GM21786 (cell line): ENCODE data around the gene GJD3.

ENCODE experiments used
- ATAC-seq: cut with Tn5 transposase; IDR thresholded peaks from one replicate; pipeline ENCODE4 v1.9.1; 2021; ENCODE audit not compliant: unreplicated experiment

The GJD3 gene

DNA sequence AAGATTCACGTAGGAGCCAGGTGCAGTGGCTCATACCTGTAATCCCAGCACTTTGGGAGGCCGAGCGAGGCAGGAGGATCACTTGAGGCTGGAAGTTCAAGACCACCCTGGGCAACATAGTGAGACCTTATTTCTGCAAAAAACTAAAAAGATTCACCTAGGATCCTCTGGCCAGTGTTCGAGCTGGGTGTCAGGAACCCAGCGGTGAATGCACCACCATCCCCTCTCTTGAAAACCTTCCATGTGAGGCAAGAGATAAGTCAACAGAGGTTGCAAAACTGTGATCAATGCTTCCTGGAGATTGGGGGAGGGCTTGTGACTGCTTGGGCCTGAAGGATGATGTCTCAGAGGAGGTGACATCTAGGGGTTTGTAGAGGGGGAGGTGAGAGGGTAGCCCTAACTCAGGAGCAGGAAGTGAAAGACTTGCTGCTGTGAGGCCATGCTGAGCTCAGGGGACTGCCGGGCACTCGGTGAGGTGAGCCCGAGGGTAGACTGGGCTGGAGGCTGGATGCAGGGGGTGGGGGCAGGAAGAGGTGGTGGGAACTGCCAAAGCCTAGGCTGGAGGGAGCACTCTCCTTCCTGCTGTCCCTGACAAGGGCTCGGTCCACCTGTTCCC is 11.7 kb downstream of the GJD3 start:
- no peak for ATAC-seq

DNA sequence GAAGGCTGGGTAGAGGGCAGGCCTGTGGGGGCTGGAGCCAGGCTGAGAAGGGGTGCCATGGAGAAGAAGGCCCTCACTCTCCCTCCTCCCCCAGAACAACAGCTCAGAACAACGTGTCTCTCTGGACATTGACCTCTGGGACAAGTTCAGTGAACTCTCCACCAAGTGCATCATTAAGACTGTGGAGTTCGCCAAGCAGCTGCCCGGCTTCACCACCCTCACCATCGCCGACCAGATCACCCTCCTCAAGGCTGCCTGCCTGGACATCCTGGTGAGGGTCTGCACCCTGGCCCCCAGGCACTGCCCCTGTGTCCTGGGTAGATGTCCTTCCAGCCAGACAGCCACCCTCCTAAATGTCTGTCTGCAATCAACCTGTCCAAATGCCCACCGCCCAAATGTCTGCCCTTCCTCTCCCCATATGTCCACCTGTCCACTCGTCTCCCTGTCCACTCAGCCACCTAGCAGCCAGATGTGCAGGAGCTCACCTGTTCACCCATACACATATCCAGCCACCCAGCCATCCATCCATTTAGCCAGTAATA is 12.2 kb downstream of the GJD3 start:
- ATAC-seq: no peak

DNA sequence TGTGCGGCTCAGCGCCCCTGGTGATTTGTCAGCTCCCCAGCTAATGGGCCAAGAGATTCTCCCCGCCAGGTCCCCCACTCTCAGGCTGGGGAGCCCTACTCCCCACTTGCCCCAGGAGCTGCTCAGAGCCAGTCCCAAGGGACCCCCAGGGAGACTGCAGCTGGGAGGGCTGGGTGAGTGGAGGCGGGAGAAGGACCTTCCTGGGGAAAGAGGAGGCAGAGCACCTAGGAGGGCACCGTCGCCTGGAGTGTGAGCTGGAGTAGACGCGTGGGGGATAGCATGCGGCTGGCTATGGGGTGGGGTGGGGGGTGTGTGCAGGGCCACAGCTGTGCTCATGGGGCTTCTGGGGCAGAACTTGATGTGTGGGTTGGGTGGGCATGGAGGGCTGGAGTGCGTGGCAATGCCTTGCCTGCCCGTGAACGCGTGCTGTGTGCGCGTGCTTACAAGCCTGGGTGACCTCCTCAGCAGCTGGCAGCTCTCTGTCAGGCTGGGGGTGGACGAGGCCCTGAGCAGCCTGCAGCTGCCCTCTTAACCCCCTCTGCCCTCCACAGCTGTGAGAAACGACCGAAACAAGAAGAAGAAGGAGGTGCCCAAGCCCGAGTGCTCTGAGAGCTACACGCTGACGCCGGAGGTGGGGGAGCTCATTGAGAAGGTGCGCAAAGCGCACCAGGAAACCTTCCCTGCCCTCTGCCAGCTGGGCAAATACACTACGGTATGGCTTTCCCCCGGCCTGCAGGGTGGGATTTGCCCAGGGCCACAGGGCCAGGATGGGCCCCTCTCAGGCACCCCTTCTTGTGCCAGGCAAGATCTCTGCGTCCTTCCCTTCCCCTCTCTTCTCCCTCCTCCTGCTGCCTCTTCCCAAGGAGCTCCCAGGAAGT is 12.9 kb downstream of the GJD3 start:
- no peak for ATAC-seq

DNA sequence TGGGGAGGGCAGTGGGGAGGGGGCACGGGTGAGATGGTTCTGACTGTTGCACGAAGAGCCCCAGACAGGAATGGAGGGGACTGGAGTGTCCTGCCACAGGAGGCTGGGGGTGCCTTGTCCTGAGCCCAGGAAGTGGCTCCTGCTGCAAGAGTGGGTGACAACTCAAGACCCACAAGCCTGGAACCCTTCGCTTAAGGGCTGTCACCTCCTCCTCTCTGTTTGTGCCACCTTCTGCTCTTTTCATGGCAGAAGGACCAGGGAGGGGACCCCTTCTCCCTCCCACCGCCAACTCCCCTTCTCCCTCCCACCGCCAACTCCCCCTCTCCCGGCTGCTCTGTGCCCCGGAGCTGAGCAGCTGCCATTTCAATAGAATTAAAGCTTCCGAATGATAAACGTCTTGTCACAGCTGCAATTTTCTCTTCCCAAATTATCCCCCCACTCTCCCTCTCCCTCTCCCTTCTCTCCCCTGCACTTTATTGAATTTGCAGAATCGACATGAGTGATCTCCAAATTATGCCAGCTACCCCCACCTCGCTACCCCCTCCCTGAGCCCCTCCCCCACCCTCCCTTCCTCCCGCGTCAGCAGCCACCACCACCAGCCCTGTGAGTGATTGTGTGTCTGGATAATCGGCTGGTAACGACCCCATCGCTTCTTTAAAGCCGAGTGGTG is 13.7 kb downstream of the GJD3 start:
- ATAC-seq: no peak

DNA sequence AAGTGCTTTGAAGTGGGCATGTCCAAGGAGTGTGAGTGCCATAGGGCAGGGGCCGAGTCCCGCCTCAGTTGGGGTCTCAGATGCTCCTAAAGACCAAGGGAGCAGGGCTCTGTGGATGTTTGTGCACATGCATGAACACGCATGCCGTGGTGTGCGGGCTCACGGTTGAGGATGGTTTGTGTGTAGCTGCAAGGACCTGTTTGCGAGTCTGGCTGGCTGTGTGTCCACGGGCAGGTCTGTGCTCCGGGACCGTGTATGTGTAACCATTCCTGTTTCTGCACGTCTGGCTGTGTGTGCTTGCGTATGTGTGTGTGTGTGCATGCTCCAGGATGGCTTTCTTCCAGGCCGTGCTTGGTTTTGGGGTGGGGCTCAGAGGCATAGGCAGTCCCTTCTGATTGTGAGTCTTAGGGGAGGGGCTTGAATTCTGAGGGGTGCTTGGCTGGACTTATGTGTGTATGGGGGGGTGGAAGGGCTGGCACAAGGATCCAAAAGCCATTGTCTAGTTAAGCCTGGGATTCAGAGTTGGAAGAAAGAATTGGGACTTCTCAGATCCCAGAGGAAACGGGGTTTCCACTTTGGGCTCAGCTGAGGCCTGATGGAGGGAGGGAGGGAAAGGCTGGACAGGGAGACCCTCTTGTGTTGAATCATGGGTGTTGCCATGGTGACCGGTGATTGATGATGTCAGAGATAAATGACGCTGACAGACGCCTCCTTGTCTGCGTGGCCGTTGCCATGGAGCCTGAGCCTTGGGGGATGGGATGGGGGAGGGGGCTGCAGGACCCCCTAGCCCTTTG is 14.4 kb downstream of the GJD3 start:
- ATAC-seq: no peak

DNA sequence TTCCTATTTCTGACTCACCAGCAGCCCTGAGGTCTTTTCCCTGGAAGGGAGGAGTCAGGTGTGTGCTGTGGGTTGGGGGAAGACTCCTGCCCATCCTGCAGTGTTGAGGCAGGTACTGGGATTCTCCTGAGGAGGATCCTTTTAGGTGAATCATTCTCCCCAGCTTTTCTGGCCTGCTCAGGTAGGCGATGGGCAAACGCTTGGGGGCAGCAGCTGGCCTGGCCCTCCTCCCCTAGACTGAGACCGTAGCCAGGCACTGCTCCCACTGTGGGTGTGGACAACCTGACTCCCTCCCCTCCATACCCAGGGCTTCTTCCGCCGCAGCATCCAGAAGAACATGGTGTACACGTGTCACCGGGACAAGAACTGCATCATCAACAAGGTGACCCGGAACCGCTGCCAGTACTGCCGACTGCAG is 15.1 kb downstream of the GJD3 start:
- no peak for ATAC-seq

DNA sequence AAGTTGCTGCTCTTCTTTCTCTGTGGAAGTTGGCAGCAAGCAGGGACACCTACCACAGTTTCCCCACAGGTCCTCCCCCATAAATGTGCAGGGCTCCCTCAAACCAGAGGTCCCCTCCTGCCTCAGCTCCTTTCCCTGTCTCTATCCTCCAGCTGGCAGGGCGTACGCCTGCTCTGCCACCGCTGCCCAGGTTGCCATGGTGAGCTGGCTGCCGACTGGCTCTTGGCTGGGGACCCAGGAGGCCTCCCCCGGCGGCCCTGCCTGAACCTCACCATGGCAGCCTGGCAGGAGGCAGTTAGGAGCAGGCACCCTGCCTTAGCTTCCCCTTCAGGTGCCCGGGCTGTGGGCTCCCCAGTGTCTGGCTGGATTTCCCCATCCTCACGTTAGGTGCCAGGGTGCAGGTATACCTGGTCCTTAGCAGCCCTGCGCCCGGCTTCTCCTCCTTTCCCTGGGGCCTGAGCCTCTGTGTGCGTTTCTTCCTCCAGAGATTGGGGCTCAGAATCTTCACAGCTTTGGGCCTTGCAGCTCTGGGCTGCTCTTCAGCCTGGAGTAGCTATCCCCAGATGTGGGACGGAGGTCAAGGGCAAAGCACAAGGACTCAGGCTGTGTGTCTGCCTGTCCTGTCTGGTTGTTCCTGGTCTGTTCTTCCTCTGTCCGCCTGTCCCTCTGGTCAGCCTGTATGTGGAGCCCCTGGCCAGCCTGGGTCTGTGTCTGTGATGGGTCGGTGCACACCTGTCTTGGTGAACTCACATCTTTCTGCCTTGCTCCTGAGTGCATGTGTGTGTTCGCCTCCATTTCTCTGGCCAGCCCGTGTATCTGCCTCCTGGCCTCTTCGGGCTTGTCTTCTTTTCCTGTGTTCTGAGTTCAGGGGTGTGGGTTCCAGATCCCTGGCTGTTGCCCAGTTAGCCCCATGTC is 15.7 kb downstream of the GJD3 start:
- ATAC-seq: no peak

DNA sequence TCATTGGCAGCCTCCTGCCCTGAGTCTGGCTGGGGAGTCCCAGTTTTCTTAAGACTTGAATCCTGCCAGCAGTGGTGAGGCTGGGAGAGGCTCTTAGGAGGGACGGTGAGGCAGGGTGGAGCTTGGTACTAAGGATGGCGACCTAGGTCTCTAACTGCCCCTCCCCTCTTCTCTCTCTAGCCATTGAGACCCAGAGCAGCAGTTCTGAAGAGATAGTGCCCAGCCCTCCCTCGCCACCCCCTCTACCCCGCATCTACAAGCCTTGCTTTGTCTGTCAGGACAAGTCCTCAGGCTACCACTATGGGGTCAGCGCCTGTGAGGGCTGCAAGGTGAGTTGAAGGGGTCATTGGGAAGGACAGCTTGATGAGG is 16.4 kb downstream of the GJD3 start:
- no peak for ATAC-seq

DNA sequence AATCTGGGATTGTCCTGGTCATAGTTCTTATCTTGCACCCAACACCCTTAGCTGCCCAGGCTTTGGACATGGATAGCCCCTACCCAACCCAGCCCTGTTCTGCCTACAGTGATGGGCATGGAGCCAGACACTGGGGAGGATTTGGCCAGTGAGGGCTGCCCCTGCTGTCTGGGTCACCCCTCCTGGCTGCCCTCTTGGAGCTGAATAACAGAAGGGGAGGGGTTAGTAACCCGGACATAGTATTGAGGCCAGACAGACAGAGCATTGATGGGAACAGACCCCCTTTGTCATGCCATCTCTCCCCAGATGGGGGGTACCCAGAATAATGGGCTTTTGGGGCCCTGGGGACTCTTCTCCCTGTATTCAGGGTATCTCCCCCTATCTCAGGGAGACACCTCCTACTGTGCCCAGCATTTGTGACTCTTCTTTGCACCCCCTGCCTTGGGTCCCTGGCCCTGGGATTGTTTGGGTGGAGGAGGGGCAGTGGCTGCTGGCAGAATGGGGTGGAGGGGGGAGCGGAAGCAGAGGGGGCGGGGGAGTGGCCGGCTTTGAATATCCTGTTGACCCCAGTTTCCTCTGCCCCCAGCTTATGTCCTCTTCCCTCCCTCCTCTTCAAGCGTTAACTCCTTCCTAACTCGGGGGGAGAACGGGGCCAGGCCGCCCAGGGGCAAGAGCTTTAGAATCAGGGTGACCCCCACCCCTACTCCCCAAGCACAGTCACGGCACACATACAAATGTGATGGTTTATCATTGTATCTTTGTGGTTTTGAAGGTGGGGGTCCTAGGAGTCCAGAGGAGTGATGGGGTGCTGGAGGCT is 17.0 kb downstream of the GJD3 start:
- ATAC-seq: no peak

DNA sequence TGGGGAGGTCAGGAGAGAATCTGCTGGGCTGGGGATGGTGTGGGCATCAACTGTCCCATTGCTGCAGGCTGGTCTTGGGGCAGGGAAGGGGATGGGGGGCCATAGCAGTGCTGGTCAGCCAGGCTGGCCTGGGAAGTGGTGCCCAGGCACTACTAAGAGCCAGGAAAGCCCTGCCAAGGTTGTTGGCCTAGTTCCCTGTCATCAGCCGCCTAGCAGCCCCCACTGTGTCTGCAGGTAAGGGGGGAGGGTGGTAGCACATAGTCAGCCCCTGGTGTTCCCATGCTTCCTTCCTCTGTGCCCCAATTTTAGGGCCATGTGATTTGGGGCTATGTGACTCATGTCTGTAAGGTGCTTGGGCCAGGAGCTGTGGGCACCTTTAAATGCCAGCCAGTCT is 17.8 kb downstream of the GJD3 start:
- ATAC-seq: no peak

DNA sequence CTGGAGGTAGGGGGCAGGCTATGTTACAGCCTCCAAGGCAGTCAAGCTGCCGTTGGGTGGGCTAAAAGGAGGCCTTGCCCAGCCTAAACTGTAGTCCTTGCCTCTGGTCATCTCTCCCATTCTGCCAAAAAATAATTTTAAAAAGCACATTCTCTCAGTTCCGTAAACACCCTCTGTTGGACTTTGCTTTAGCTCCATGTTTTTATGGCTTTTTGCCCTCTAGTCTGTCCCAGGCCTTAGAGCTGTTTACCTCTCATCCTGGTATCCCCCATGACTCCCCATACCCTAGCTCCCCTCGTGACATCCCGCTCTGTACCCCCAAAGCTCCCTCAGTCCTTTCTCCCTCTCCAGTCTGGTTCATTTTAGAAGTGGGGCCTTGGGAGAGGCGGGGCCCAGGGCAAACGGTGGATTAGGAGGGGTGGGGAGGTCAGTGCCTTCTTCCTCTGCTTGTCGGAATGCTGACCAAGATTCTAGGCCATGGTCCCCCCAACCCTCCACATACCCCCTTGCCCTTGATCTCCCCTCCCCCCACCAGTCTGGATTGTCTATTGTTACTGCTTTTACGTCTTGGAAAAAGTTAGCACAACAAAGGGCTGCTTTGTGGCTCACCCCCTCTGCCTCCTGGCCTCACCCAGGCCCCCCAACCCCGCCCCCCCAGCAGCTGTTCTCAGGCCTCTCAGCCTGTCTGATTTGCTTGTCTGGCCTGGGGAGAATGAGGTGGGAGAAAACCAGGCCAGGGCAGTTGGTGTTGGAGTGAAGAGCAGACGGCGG is 18.4 kb downstream of the GJD3 start:
- no peak for ATAC-seq

DNA sequence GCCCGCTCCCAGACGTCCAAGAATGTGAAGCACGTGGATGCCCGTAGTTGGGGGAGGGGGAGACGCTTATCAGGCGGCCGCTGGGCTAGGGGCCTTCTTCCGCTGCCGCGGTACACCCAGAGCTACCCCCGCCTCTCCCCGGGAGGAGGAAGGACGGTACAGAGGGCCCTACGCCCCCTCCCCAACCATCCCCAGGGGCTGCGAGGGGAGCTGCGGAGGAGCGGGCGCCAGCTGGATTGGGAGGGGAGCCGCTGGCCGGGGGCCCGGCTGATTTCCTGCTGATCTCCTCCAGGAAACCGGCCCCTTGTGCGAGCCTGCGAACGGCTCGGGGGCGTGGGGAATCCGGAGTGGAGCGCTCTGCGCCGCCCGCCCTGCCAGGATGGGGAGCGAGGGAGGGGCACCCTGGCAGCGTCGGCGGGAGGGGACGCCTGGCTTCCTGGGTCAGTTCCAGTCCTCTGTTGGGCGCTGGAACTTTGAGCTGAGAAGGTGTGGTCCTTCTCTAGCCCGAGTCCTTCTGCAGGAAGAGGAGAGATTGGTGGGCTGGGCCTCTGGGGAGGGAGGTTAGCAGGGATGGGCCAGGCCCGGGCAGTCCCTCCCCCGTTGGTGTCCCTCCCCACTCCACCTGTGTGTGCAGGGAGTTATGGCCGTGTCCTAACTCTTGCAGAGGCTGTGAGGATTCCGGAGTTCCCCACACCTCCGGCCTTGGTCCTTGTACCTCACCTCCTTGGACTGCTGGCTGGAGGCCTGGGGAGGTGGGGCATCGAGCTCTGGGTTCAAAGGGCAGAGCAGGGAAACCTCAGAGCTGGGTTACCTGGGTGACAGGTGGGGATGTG is 19.2 kb downstream of the GJD3 start:
- ATAC-seq: no peak

DNA sequence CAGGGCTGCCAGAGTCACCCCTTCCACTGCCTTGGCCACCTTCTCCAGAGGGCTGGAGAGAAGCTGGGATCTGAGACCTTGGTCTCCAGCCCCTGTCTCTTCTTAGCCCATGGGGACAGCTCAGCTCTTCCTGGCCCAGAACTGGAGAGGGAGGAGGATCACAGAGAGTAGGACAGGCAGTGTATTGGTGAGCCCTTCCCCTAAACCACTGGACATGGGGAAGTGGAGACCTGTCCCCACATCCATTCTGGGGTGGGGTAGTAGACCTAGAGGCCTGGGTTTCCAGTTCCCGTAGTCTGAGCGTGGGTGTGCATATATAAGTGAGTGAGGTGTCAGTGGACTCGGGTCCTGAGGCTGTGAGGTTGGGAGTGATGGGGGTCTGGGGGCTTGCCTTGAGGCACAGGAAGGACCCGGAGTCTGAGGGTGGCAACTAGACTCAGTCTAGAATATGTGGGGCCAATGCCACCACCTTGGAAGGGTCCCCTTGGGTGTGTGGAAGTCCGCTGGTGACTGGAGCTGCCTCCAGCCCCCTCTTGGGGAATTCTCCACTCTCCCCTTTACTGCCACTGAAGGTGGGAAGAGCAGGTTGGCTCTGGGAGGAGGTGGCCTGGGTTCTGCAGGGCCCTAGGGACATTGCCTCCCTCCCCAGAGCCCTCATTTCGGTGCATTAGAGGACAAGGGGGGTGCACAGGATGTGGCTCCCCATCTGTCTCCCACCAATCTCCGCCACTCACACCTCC is 19.9 kb downstream of the GJD3 start:
- ATAC-seq: no peak

DNA sequence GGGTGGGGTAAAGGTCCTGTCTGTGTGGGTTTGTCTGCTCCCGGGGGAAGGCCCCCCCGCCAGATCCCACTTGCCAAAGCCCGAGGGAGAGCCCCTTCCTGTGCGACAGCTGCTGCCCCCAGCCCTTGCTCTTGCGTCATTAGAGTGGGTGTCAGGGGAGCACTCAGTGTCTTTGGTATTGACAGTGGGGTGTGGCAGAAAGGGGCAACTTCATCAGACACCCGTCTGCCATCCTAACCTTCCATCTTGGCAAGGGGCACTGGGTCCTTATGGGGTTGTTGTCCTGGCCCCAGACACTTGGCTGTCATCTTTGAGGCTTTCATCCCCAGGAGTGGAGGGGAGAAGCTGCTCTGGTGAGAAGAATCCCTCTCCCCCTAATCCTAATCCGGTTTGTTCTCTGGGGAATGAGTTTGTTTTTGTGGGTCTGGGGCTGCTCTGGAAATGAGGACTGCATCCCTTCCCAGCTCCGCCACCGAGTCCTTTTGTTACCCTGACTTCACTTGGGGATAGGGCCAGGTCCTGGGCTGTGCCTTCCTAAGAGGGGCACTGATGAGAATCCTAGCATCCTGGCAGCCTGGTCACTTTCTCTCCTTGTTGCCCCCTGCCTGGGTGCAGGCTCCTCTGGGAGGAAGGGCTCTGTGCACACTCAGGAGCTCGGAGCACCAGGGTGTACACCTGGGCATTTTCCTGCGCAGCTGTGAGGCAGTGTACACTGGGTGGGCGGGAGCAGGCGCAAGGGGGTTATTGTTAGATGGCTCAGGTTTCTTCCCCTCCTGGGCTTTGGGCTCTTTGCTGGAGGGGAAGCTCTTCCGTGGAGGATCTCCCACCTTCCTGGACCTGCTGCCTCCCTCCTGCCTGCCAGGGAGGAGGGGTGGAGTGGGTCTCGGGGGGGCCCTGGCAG is 21.1 kb downstream of the GJD3 start:
- no peak for ATAC-seq

DNA sequence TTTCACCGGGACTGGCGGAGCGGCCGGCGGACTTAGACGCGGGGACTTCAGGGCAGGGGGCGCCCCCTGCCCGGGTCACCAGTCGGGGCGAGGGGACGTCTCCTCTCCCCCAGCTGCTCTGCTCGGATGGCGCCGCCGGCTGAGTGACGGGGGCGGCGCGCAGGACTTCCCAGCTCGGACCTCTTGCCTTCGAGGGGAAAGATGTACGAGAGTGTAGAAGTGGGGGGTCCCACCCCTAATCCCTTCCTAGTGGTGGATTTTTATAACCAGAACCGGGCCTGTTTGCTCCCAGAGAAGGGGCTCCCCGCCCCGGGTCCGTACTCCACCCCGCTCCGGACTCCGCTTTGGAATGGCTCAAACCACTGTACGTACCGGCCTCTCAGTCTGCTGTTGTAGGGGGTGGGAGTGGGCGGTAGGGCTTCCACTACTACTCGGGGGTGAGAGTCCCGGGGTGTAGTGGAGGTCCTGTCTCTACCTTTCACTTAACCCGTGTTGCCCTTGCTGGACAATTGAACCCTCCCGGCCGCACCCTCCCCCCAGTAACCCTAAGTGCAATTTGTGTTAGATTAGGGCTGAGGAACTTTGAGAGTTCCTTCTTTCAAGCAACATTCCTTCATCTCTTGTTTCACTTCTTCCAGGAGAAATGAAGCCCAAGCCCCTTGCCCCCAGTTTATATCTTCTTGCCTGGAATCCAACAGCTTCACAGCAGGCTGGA is 21.9 kb downstream of the GJD3 start:
- no peak for ATAC-seq
